CD8-positive, alpha-beta memory T cell (primary cell): ENCODE results near the gene PCID2. TPM values are rescaled to one million over a fixed set of nuclear protein-coding genes. Genes with fewer than 3 reads are reported as not detected.

ENCODE experiments used
- CTCF ChIA-PET: fragments of 350-600 bp; sonication (Branson Sonifier 250); formaldehyde crosslinking; loops from one replicate; lab custom pipeline; 2021; ENCODE audit warnings: antibody characterized with exemption; lab: Charles Lee
- POLR2A ChIA-PET: fragments of 350-600 bp; sonication (Branson Sonifier 250); formaldehyde crosslinking; loops from one replicate; lab custom pipeline; 2021; ENCODE audit warnings: antibody characterized with exemption; lab: Charles Lee
- DNase-seq, 5 donors: peaks; one replicate each; pipeline versions ENCODE4 v3.0.0 to v3.0.0-alpha.2; 2020 to 2022; ENCODE audit warnings: mixed read lengths in 1 of 5
- H3K27ac ChIP-seq: one replicate; pipeline ENCODE4 v1.7.0; 2013; ENCODE audit warnings: low read depth, mild to moderate bottlenecking, low read length, moderate library complexity
- H3K27me3 ChIP-seq: 2 replicates; pipeline ENCODE4 v1.7.0; 2013; ENCODE audit warnings: low read length, mild to moderate bottlenecking; ENCODE audit not compliant: insufficient read depth, poor library complexity, severe bottlenecking
- H3K36me3 ChIP-seq: 2 replicates; pipeline ENCODE4 v1.7.0; 2013; ENCODE audit warnings: mild to moderate bottlenecking, low read length, moderate library complexity; ENCODE audit not compliant: insufficient read depth
- H3K4me1 ChIP-seq: 2 replicates; pipeline ENCODE4 v1.7.0; 2013; ENCODE audit warnings: mild to moderate bottlenecking, low read length, moderate library complexity; ENCODE audit not compliant: insufficient read depth
- H3K4me3 ChIP-seq: 2 replicates; pipeline ENCODE4 v1.7.0; 2013; ENCODE audit warnings: mild to moderate bottlenecking, low read length
- H3K9me3 ChIP-seq: 2 replicates; pipeline ENCODE4 v1.7.0; 2013; ENCODE audit warnings: mild to moderate bottlenecking, low read length
- H3K27ac Mint-ChIP-seq, 8 donors: one replicate each; pipeline ENCODE4 v1.8.0; 2020 to 2021; ENCODE audit warnings: mixed read lengths in 8 of 8, mild to moderate bottlenecking in 6 of 8, inconsistent platforms in 3 of 8, moderate library complexity in 3 of 8
- H3K27me3 Mint-ChIP-seq, 2 donors: one replicate each; pipeline ENCODE4 v1.8.0; 2020 to 2021; ENCODE audit warnings: mixed read lengths in 2 of 2, mild to moderate bottlenecking in 1 of 2, moderate library complexity in 1 of 2
- H3K36me3 Mint-ChIP-seq, 3 donors: one replicate each; pipeline ENCODE4 v1.8.0; 2020 to 2021; ENCODE audit warnings: mixed read lengths in 3 of 3, inconsistent platforms in 1 of 3, mild to moderate bottlenecking in 1 of 3
- H3K4me1 Mint-ChIP-seq, 3 donors: one replicate each; pipeline ENCODE4 v1.8.0; 2020 to 2021; ENCODE audit warnings: mixed read lengths in 3 of 3, inconsistent platforms in 1 of 3, mild to moderate bottlenecking in 1 of 3
- H3K4me3 Mint-ChIP-seq, 7 donors: one replicate each; pipeline ENCODE4 v1.8.0; 2020 to 2021; ENCODE audit warnings: mixed read lengths in 7 of 7, mild to moderate bottlenecking in 6 of 7, moderate library complexity in 4 of 7, inconsistent platforms in 2 of 7
- H3K9me3 Mint-ChIP-seq, 5 donors: one replicate each; pipeline ENCODE4 v1.8.0; 2020 to 2022; ENCODE audit warnings: mixed read lengths in 5 of 5, mild to moderate bottlenecking in 3 of 5, moderate library complexity in 2 of 5, inconsistent platforms in 1 of 5
- polyA plus RNA-seq: library from polyadenylated mRNA; unstranded; fragments of 300-500 nt; fragmentation: Illumina TruSeq; gene quantifications from one replicate; pipeline ENCODE4 v1.2.3, GENCODE V29; 2021
- total RNA-seq, 2 experiments: library from RNA; stranded (reverse); gene quantifications; one replicate each; pipeline ENCODE4 v1.2.3, GENCODE V29; 2021

The PCID2 gene
- total and polyA plus RNA-seq, 3 experiments from 2014 or later: 60.1 to 90.4 (median 62.3) TPM

- no peaks in the 10 kb centered on the region for H3K9me3 Mint-ChIP-seq
- H3K4me1 Mint-ChIP-seq: peaks cover 12 to 18% (median 16%) of the 10 kb centered on the region in 3 donors
- no peak overlapping the region for H3K4me3 ChIP-seq
- H3K27ac Mint-ChIP-seq: peak overlapping the region in 3 of 8 donors; percentile 3 to 30 (median 12)
- H3K27me3 Mint-ChIP-seq: peaks cover 0 to 2% of the 10 kb centered on the region in 2 donors
- H3K9me3 ChIP-seq: no peaks in the 10 kb centered on the region
- H3K4me1 ChIP-seq: no peaks in the 10 kb centered on the region
- CTCF ChIA-PET: no interaction called here
- no peak for DNase-seq
- POLR2A ChIA-PET: no interaction called here
- peaks cover 36% of the 10 kb centered on the region for H3K36me3 ChIP-seq
- no peak overlapping the region for H3K27ac ChIP-seq
- no peak overlapping the region for H3K4me3 Mint-ChIP-seq
- peaks cover 3 to 92% (median 29%) of the 10 kb centered on the region in 3 donors for H3K36me3 Mint-ChIP-seq
- no peaks in the 10 kb centered on the region for H3K27me3 ChIP-seq
These were observed 18.5 kb upstream of the PCID2 start for GRCh38 chr13:113226873-113227450.

GRCh38 chr13:113225515-113225914 is 17.0 kb upstream of the PCID2 start:
- Histone ChIP-seq H3K27me3 (no peaks in the 10 kb centered on the region), H3K4me1 (no peaks in the 10 kb centered on the region), H3K4me3 (no peak overlapping the region), H3K9me3 (no peaks in the 10 kb centered on the region), H3K27ac (no peak overlapping the region), H3K36me3 (peaks cover 36% of the 10 kb centered on the region)
- Mint-ChIP-seq H3K36me3 (peaks cover 3 to 93% (median 30%) of the 10 kb centered on the region in 3 donors), H3K4me1 (peaks cover 18 to 26% (median 25%) of the 10 kb centered on the region in 3 donors), H3K9me3 (no peaks in the 10 kb centered on the region), H3K27ac (no peak overlapping the region), H3K27me3 (peaks cover 0 to 2% of the 10 kb centered on the region in 2 donors), H3K4me3 (no peak overlapping the region)
- POLR2A ChIA-PET: interaction anchor here (0.5 kb wide), 1 partner anchor 1056 kb away, joined by 3 read pairs; no protein-coding TSS in a partner anchor
- CTCF ChIA-PET: no interaction called here
- no peak for DNase-seq

GRCh38 chr13:113224486-113224885 is 16.0 kb upstream of the PCID2 start:
- ChIA-PET CTCF (no interaction called here), POLR2A (no interaction called here)
- no peak overlapping the region for H3K27ac ChIP-seq
- no peaks in the 10 kb centered on the region for H3K27me3 ChIP-seq
- H3K36me3 Mint-ChIP-seq: peaks cover 3 to 93% (median 30%) of the 10 kb centered on the region in 3 donors
- H3K4me3 ChIP-seq: no peak overlapping the region
- no peaks in the 10 kb centered on the region for H3K9me3 ChIP-seq
- peaks cover 0 to 2% of the 10 kb centered on the region in 2 donors for H3K27me3 Mint-ChIP-seq
- H3K36me3 ChIP-seq: peaks cover 36% of the 10 kb centered on the region
- H3K27ac Mint-ChIP-seq: no peak overlapping the region
- no peak overlapping the region for H3K4me3 Mint-ChIP-seq
- H3K4me1 Mint-ChIP-seq: peaks cover 23 to 35% (median 33%) of the 10 kb centered on the region in 3 donors
- H3K9me3 Mint-ChIP-seq: no peaks in the 10 kb centered on the region
- H3K4me1 ChIP-seq: no peaks in the 10 kb centered on the region
- no peak for DNase-seq

GRCh38 chr13:113223070-113223469 is 14.6 kb upstream of the PCID2 start:
- CTCF ChIA-PET: no interaction called here
- H3K9me3 ChIP-seq: no peaks in the 10 kb centered on the region
- no peaks in the 10 kb centered on the region for H3K4me1 ChIP-seq
- H3K36me3 ChIP-seq: peaks cover 30% of the 10 kb centered on the region
- Mint-ChIP-seq H3K4me3 (no peak overlapping the region), H3K36me3 (peaks cover 0 to 85% (median 25%) of the 10 kb centered on the region in 3 donors), H3K9me3 (no peaks in the 10 kb centered on the region), H3K4me1 (peaks cover 29 to 47% (median 34%) of the 10 kb centered on the region in 3 donors), H3K27ac (peak overlapping the region in 4 of 8 donors; percentile 2 to 64 (median 22)), H3K27me3 (no peaks in the 10 kb centered on the region)
- no peaks in the 10 kb centered on the region for H3K27me3 ChIP-seq
- POLR2A ChIA-PET: no interaction called here
- H3K4me3 ChIP-seq: no peak overlapping the region
- no peak overlapping the region for H3K27ac ChIP-seq
- no peak for DNase-seq

- POLR2A ChIA-PET: no interaction called here
- Mint-ChIP-seq H3K4me1 (peaks cover 28 to 42% (median 29%) of the 10 kb centered on the region in 3 donors), H3K27ac (peak overlapping the region in 2 of 8 donors; percentile 27 to 41), H3K9me3 (no peaks in the 10 kb centered on the region), H3K36me3 (peaks cover 0 to 65% (median 17%) of the 10 kb centered on the region in 3 donors), H3K4me3 (no peak overlapping the region), H3K27me3 (no peaks in the 10 kb centered on the region)
- H3K4me1 ChIP-seq: peaks cover 11% of the 10 kb centered on the region
- H3K27ac ChIP-seq: no peak overlapping the region
- no peaks in the 10 kb centered on the region for H3K9me3 ChIP-seq
- H3K36me3 ChIP-seq: peaks cover 11% of the 10 kb centered on the region
- CTCF ChIA-PET: no interaction called here
- DNase-seq: peak in 1 of 5 donors; percentile 55
- no peaks in the 10 kb centered on the region for H3K27me3 ChIP-seq
- no peak overlapping the region for H3K4me3 ChIP-seq
These were observed 12.4 kb upstream of the PCID2 start for GRCh38 chr13:113220877-113221276.

GRCh38 chr13:113220141-113220598 is 11.7 kb upstream of the PCID2 start:
- no peak for DNase-seq
- H3K9me3 Mint-ChIP-seq: no peaks in the 10 kb centered on the region
- Histone ChIP-seq H3K27me3 (no peaks in the 10 kb centered on the region), H3K4me3 (no peak overlapping the region), H3K36me3 (peaks cover 4% of the 10 kb centered on the region), H3K9me3 (no peaks in the 10 kb centered on the region), H3K4me1 (peaks cover 18% of the 10 kb centered on the region), H3K27ac (peak overlapping the region; percentile 43)
- H3K27me3 Mint-ChIP-seq: no peaks in the 10 kb centered on the region
- peak overlapping the region in 3 of 8 donors; percentile 34 to 60 (median 46) for H3K27ac Mint-ChIP-seq
- peaks cover 28 to 42% (median 29%) of the 10 kb centered on the region in 3 donors for H3K4me1 Mint-ChIP-seq
- H3K4me3 Mint-ChIP-seq: no peak overlapping the region
- ChIA-PET CTCF (no interaction called here), POLR2A (no interaction called here)
- H3K36me3 Mint-ChIP-seq: peaks cover 0 to 58% (median 17%) of the 10 kb centered on the region in 3 donors

- Histone ChIP-seq H3K27ac (peak overlapping the region; percentile 43), H3K27me3 (no peaks in the 10 kb centered on the region), H3K9me3 (no peaks in the 10 kb centered on the region), H3K4me3 (no peak overlapping the region), H3K36me3 (no peaks in the 10 kb centered on the region), H3K4me1 (peaks cover 26% of the 10 kb centered on the region)
- Mint-ChIP-seq H3K4me3 (no peak overlapping the region), H3K9me3 (no peaks in the 10 kb centered on the region), H3K27me3 (no peaks in the 10 kb centered on the region), H3K27ac (no peak overlapping the region), H3K36me3 (peaks cover 0 to 50% (median 15%) of the 10 kb centered on the region in 3 donors), H3K4me1 (peaks cover 27 to 42% (median 28%) of the 10 kb centered on the region in 3 donors)
- no peak for DNase-seq
- ChIA-PET POLR2A (no interaction called here), CTCF (no interaction called here)
These were observed 10.9 kb upstream of the PCID2 start for GRCh38 chr13:113219256-113219940.

- Mint-ChIP-seq H3K27me3 (no peaks in the 10 kb centered on the region), H3K4me1 (peaks cover 27 to 39% (median 28%) of the 10 kb centered on the region in 3 donors), H3K27ac (peak overlapping the region in 2 of 8 donors; percentile 43 to 80), H3K4me3 (no peak overlapping the region), H3K36me3 (peaks cover 0 to 47% (median 13%) of the 10 kb centered on the region in 3 donors), H3K9me3 (no peaks in the 10 kb centered on the region)
- DNase-seq: no peak
- Histone ChIP-seq H3K27ac (no peak overlapping the region), H3K4me1 (peaks cover 34% of the 10 kb centered on the region), H3K36me3 (no peaks in the 10 kb centered on the region), H3K27me3 (no peaks in the 10 kb centered on the region), H3K4me3 (no peak overlapping the region), H3K9me3 (no peaks in the 10 kb centered on the region)
- CTCF ChIA-PET: no interaction called here
- POLR2A ChIA-PET: no interaction called here
These were observed 10.1 kb upstream of the PCID2 start for GRCh38 chr13:113218586-113218985.
